GM20000 (cell line): ENCODE results near the gene GAREM1.

Experiments used
- DNase-seq: peaks from one replicate; pipeline ENCODE4 v3.0.0; 2012; ENCODE audit warnings: low spot score
- TF ChIP-seq, protein P1 (sequence below): IDR thresholded peaks from 2 replicates; pipeline ENCODE4 v1.5.1; 2012; ENCODE audit warnings: mild to moderate bottlenecking, control low read depth; ENCODE audit errors: extremely low read depth, missing control alignments

GAREM1 gene

DNA sequence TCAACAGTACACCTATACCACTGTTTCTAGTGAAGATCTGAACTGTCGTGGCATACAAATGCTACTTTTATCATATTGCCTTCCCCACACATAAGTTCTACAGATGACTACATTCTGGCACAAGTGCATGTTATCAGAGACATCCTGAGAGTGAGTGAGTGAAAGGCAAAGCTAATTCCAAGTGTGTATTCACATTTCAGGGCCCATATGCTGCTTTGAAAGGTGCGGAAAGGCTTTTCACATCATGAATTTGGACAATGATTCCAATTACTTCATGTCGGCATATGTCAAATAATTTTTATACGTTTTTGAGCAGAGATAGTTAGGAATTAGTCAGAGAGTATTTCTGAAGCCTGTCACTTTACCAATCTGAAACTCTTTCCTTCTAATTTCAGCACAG lies 101.7 kb downstream of the GAREM1 start:
- no peak for DNase-seq
- TF ChIP-seq, protein P1, sequence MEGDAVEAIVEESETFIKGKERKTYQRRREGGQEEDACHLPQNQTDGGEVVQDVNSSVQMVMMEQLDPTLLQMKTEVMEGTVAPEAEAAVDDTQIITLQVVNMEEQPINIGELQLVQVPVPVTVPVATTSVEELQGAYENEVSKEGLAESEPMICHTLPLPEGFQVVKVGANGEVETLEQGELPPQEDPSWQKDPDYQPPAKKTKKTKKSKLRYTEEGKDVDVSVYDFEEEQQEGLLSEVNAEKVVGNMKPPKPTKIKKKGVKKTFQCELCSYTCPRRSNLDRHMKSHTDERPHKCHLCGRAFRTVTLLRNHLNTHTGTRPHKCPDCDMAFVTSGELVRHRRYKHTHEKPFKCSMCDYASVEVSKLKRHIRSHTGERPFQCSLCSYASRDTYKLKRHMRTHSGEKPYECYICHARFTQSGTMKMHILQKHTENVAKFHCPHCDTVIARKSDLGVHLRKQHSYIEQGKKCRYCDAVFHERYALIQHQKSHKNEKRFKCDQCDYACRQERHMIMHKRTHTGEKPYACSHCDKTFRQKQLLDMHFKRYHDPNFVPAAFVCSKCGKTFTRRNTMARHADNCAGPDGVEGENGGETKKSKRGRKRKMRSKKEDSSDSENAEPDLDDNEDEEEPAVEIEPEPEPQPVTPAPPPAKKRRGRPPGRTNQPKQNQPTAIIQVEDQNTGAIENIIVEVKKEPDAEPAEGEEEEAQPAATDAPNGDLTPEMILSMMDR: no peak

DNA sequence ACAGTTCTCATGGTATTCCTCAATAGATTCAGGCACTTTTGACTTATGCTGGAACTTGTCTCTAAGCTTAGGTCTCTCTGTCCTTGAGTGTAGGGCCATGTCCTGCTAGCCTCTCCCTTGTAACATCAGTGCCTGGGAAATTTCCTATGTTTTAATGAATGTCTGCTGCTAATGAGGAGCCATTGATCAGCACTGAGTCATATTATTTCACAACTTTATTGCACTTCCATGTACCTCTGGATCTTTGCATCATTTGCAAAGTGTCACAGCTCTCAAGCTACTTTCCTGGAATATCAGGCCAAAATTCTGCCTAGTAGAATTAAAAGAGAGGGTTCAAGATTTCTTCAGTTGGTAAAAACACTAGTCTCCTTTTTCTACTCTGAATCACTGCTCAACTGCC lies 102.5 kb downstream of the GAREM1 start:
- DNase-seq: no peak
- TF ChIP-seq, protein P1: no peak

DNA sequence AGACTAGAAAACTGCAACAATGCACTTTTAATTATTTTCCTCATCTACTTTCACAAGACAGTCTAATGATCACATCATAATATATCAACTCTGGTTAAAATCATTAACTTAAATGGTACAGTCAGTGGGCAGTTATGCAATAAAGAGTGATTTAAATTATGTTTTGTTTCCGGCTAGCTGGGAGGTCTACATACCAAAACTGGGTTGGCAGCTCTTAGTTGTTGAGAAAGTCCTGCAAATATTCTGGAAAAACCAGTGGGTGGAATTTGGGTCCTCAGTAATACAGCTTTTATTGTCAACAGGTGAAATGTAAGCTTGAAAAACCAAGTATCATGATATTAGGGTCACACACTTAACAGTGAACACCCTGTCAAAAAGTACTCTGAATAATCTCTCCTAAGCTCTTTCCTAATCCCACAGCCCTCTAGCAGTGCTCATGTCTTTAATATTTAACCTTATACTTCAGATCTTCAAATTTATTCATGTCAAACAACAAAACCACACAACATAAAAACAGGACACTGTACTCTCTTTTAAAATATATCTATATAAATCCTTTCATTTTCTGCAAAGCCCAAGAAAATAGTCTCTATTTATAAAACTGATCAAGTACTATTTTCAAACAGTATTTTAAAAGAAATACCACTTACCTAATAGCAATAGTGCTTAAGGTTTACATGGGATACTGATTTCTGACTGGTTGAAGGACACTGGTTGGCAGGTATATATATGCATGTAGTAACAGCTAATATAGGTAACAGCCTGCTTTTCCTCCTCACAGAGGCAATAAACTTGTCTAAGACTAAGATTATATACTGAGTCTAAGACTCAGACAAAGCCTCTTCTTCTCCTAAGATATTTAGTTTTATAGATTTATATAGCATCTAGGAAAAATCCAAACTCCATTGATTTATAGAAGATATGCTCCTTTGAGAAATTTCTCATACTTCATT lies 103.8 kb downstream of the GAREM1 start:
- DNase-seq: no peak
- TF ChIP-seq, protein P1: no peak

DNA sequence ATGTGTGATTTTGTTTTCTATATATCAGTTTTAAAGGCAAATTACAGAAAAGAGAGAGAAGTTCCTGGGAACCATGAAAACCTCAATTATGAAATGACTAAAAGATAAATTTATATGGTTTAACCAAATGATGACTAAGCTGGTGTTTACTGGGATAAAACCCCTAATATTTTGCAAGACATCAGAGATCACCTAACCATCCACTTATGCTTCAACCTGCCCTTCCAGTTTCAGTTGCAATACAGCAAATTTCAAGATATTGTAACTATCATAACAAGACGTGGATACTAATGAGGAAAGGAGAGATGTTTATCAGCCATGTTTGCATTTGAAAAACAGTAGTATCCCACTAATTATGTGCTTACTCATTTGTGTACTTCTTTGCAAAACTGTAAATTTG lies 108.2 kb downstream of the GAREM1 start:
- no peak for DNase-seq
- TF ChIP-seq, protein P1: no peak

DNA sequence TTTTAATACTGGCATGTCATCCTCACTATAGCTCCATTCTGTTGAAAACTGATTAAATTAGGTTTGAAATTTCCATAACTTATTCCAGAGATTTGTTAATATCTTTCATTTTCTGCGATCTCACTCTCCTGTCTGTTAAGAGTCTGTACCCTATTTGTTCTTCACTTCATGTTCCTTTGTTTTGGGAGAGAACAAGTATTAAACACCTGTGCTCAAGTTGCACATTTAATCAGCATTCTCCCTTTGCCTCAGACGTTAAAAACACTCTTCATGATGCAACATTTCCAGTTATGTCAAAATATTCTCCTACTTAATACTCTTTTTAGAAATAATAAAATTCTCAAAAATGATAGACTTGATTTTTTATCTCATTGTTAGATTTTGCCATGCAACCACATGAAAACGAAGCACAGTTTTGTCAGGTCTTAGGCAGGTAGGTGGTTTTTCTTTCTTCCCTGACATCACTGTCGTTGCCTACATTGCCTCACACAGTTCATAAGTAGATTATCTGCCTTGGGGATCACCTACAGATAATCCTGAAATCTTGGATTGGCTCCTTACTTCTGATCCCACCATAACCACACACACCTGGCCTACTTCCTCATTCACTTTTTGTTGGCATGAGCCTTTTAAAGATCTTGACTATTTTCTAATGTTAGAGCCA lies 109.9 kb downstream of the GAREM1 start:
- TF ChIP-seq, protein P1: no peak
- no peak for DNase-seq

DNA sequence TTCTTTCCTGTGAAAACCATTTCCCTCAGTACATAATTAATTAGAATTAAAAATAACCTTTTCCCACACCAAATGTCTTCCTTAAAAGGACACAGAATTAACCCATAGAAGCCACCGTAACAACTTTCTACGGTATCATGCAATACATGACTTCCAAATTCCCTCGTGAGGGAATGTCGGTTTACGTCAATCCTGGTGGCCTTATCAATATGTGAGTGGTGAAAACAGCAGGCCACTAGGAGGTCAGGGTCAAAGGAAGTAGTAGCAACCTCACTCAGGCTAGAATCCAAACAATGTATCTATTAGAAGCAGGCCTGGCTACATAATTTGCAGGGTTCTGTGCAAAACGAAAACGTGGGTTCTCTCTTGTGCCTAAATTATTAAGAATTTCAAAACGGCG lies 112.2 kb downstream of the GAREM1 start:
- TF ChIP-seq, protein P1: no peak
- DNase-seq: no peak

DNA sequence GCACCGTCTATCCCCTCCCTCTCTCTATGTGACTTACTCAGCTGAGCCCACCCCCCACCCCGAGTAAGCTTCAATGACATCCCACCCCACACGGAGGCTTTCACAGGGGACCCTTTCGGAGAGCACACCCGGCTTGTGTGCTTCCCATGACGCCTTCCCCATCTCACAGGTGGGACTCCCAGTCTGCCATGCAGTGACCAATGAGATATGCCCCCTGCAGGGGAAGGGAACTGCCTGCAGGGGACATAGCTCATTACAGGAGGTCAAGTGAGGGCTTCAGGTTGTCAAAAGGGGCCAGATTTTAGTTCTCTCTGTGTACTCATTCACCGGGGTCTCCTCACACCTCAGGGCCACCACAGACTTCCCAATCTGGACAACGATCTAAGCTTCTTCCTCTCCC lies 112.6 kb downstream of the GAREM1 start:
- no peak for DNase-seq
- TF ChIP-seq, protein P1: no peak
